Caco-2 (cell line): ENCODE data around the gene PSPN. TPM values are rescaled to one million over a fixed set of nuclear protein-coding genes. Genes with fewer than 3 reads are reported as not detected.

Experiments used
- BruUV-seq: library from RNA; stranded (reverse); fragments of 400-500 nt; replicated peaks from 2 replicates; lab custom pipeline; 2021; lab: Mats Ljungman, UMichigan
- CTCF ChIA-PET: fragments of 300-600 bp; sonication (Branson Sonifier 250); formaldehyde crosslinking; loops from one replicate; lab custom pipeline; 2022; ENCODE audit warnings: antibody characterized with exemption; lab: Charles Lee
- POLR2A ChIA-PET: fragments of 300-600 bp; sonication (Branson Sonifier 250); formaldehyde crosslinking; loops from one replicate; lab custom pipeline; 2022; ENCODE audit warnings: antibody characterized with exemption; lab: Charles Lee
- DNase-seq, 2 experiments: peaks; one replicate each; pipeline versions ENCODE4 v3.0.0 to v3.0.0-alpha.2; 2020 to 2022
- H3K27me3 ChIP-seq: replicated peaks from 2 replicates; pipeline ENCODE4 v1.6.0; 2011; ENCODE audit warnings: low read length; ENCODE audit not compliant: control insufficient read depth, insufficient read depth
- H3K36me3 ChIP-seq: 2 replicates; pipeline ENCODE4 v1.5.1; 2011; ENCODE audit warnings: low read length; ENCODE audit not compliant: control insufficient read depth, insufficient read depth
- H3K4me1 ChIP-seq: fragments of 250-450 bp; sonication (Bioruptor Pico); 2 replicates; pipeline ENCODE4 v1.5.1; 2020; ENCODE audit warnings: mild to moderate bottlenecking
- H3K4me3 ChIP-seq: 2 replicates; pipeline ENCODE4 v1.5.1; 2011; ENCODE audit warnings: low read depth, mild to moderate bottlenecking, control low read depth, low read length
- H3K9me3 ChIP-seq: fragments of 250-450 bp; sonication (Bioruptor Pico); 2 replicates; pipeline ENCODE4 v1.5.1; 2020; ENCODE audit warnings: mild to moderate bottlenecking, moderate library complexity
- H3K27ac Mint-ChIP-seq: one replicate; pipeline ENCODE4 v1.8.0; 2022; ENCODE audit warnings: mixed read lengths; ENCODE audit not compliant: unreplicated experiment
- H3K27me3 Mint-ChIP-seq: one replicate; pipeline ENCODE4 v1.8.0; 2022; ENCODE audit warnings: mixed read lengths; ENCODE audit not compliant: insufficient read depth, unreplicated experiment
- H3K36me3 Mint-ChIP-seq: one replicate; pipeline ENCODE4 v1.8.0; 2022; ENCODE audit warnings: mild to moderate bottlenecking, mixed read lengths; ENCODE audit not compliant: insufficient read depth, unreplicated experiment
- H3K4me1 Mint-ChIP-seq: one replicate; pipeline ENCODE4 v1.8.0; 2022; ENCODE audit warnings: low read depth, mixed read lengths; ENCODE audit not compliant: unreplicated experiment
- H3K4me3 Mint-ChIP-seq: one replicate; pipeline ENCODE4 v1.8.0; 2022; ENCODE audit warnings: mild to moderate bottlenecking, moderate library complexity, mixed read lengths; ENCODE audit not compliant: unreplicated experiment
- H3K9me3 Mint-ChIP-seq: one replicate; pipeline ENCODE4 v1.8.0; 2022; ENCODE audit warnings: mixed read lengths; ENCODE audit not compliant: unreplicated experiment
- intact Hi-C: fragments of 100-400 bp; cut with micrococcal nuclease; formaldehyde crosslinking; loops from one replicate; pipeline ENCODE4 v1.10.0; 2022; ENCODE audit not compliant: unreplicated experiment
- total RNA-seq: library from RNA; stranded (reverse); gene quantifications from 2 replicates; pipeline ENCODE4 v1.2.3, GENCODE V29; 2022
- TF ChIP-seq, protein P1 (sequence below), 2 experiments: fragments of 200-600 bp in 1 of 2; IDR thresholded peaks; 1 replicate in 1 of 2; 2 replicates in 1 of 2; pipeline versions ENCODE4 v1.5.1 to v1.8.0; 2011 to 2022; ENCODE audit warnings: antibody characterized with exemption in 1 of 2, control low read depth in 1 of 2, inconsistent platforms in 1 of 2, low read depth in 1 of 2, low read length in 1 of 2, mild to moderate bottlenecking in 1 of 2, moderate library complexity in 1 of 2; ENCODE audit not compliant: insufficient read depth in 1 of 2, severe bottlenecking in 1 of 2, unreplicated experiment in 1 of 2

The PSPN gene
- total RNA-seq, 1 experiment from 2014 or later = 2.9 TPM

DNA sequence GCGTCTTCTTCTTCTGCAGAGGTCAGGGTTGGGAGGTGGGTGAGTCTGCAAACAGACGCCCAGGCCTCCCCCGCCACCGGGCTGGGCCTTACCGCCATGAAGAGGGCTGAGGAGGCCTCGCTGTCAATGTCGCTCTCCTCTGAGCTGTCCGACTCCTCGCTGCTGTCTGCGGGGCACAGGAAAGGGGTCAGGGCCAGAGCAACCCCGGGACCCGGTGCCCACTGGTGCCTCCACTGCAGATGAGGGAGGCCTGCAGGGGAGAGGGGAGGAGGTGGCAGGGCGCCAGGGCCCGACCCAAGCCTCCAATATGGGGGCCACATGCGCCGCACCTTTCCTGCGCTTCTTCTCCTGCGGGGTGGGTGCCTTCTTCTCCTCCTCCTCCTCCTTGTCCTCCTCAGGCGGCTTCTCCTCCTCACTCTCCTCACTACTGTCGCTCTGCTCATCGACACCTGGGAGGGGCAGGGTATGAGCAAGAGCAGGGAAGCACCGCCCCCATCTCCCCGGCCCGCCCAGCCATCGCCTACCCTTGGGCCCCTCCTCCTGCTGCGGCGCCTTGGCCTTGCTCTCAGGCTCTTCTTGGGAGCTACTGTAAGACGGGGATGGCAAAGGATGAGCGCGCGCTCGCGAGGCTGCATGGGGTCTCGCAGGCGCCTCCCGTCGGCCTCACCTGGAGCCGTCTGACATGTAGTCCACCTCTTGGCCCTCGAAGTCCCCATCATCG lies 5.5 kb upstream of the PSPN start:
- H3K27me3 Mint-ChIP-seq = no peaks in the 10 kb centered on the region
- no TSS peak for BruUV-seq

GRCh38 chr19:6379744-6380143 lies 4.0 kb upstream of the PSPN start:
- H3K4me3 Mint-ChIP-seq = no peak overlapping the region
- POLR2A ChIA-PET = no interaction called here
- no peaks in the 10 kb centered on the region for H3K27me3 Mint-ChIP-seq
- no peaks in the 10 kb centered on the region for H3K9me3 ChIP-seq
- H3K9me3 Mint-ChIP-seq = no peaks in the 10 kb centered on the region
- no TSS peak for BruUV-seq
- intact Hi-C loops = no loop called here
- TF ChIP-seq, protein P1, sequence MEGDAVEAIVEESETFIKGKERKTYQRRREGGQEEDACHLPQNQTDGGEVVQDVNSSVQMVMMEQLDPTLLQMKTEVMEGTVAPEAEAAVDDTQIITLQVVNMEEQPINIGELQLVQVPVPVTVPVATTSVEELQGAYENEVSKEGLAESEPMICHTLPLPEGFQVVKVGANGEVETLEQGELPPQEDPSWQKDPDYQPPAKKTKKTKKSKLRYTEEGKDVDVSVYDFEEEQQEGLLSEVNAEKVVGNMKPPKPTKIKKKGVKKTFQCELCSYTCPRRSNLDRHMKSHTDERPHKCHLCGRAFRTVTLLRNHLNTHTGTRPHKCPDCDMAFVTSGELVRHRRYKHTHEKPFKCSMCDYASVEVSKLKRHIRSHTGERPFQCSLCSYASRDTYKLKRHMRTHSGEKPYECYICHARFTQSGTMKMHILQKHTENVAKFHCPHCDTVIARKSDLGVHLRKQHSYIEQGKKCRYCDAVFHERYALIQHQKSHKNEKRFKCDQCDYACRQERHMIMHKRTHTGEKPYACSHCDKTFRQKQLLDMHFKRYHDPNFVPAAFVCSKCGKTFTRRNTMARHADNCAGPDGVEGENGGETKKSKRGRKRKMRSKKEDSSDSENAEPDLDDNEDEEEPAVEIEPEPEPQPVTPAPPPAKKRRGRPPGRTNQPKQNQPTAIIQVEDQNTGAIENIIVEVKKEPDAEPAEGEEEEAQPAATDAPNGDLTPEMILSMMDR (IDR thresholded peaks at IDR 0.05; ENCODE audit: insufficient read depth in 1 of 2, low read depth in 1 of 2, low read length in 1 of 2, severe bottlenecking in 1 of 2, unreplicated experiment in 1 of 2) = no peak
- no peak overlapping the region for H3K27ac Mint-ChIP-seq
- no peak for DNase-seq
- no peak overlapping the region for H3K4me3 ChIP-seq
- peaks cover 17% of the 10 kb centered on the region for H3K4me1 ChIP-seq
- H3K4me1 Mint-ChIP-seq = no peaks in the 10 kb centered on the region
- H3K27me3 ChIP-seq = no peaks in the 10 kb centered on the region
- H3K36me3 ChIP-seq = no peaks in the 10 kb centered on the region; the same call in none of the 2 replicates
- CTCF ChIA-PET = no interaction called here
- H3K36me3 Mint-ChIP-seq = peaks cover 84% of the 10 kb centered on the region

More for the DNA sequence above, 5.5 kb upstream of the PSPN start:
- H3K4me1 Mint-ChIP-seq = no peaks in the 10 kb centered on the region
- H3K36me3 Mint-ChIP-seq = peaks cover 88% of the 10 kb centered on the region
- H3K4me3 Mint-ChIP-seq = no peak overlapping the region
- H3K9me3 Mint-ChIP-seq = no peaks in the 10 kb centered on the region
- H3K4me1 ChIP-seq = peaks cover 17% of the 10 kb centered on the region
- no peak for DNase-seq
- H3K27me3 ChIP-seq = no peaks in the 10 kb centered on the region
- H3K36me3 ChIP-seq = no peaks in the 10 kb centered on the region; the same call in none of the 2 replicates
- TF ChIP-seq, protein P1 (IDR thresholded peaks at IDR 0.05; ENCODE audit: insufficient read depth in 1 of 2, low read depth in 1 of 2, low read length in 1 of 2, severe bottlenecking in 1 of 2, unreplicated experiment in 1 of 2) = no peak
- H3K4me3 ChIP-seq = no peak overlapping the region
- H3K9me3 ChIP-seq = no peaks in the 10 kb centered on the region
- CTCF ChIA-PET = no interaction called here
- no peak overlapping the region for H3K27ac Mint-ChIP-seq
- intact Hi-C loops = no loop called here
- POLR2A ChIA-PET = no interaction called here

- TF ChIP-seq, protein P1 (IDR thresholded peaks at IDR 0.05; ENCODE audit: insufficient read depth in 1 of 2, low read depth in 1 of 2, low read length in 1 of 2, severe bottlenecking in 1 of 2, unreplicated experiment in 1 of 2) = no peak
- intact Hi-C loops = no loop called here
- H3K36me3 ChIP-seq = no peaks in the 10 kb centered on the region; the same call in none of the 2 replicates
- Mint-ChIP-seq H3K27ac (peak overlapping the region; percentile 63), H3K4me1 (no peaks in the 10 kb centered on the region), H3K36me3 (peaks cover 80% of the 10 kb centered on the region), H3K9me3 (no peaks in the 10 kb centered on the region), H3K27me3 (no peaks in the 10 kb centered on the region), H3K4me3 (no peak overlapping the region)
- peaks cover 26% of the 10 kb centered on the region for H3K4me1 ChIP-seq
- H3K9me3 ChIP-seq = no peaks in the 10 kb centered on the region
- no peak overlapping the region for H3K4me3 ChIP-seq
- ChIA-PET POLR2A (no interaction called here), CTCF (no interaction called here)
- no peak for DNase-seq
- no TSS peak for BruUV-seq
- no peaks in the 10 kb centered on the region for H3K27me3 ChIP-seq
Observed at GRCh38 chr19:6378486-6378885, 2.8 kb upstream of the PSPN start.
